Colonic mucosa (tissue), 4 donors: ENCODE measurements around the gene ATP13A2. TPM values are rescaled to one million over a fixed set of nuclear protein-coding genes. Genes with fewer than 3 reads are reported as not detected.

Experiments
- DNase-seq: peaks from one replicate; pipeline ENCODE4 v3.0.0-alpha.2; 2020
- H3K27ac ChIP-seq: fragments of 200-600 bp; one replicate; pipeline ENCODE4 v1.8.0; 2021
- H3K27me3 ChIP-seq: fragments of 200-600 bp; one replicate; pipeline ENCODE4 v1.8.0; 2021
- H3K36me3 ChIP-seq: fragments of 200-600 bp; one replicate; pipeline ENCODE4 v1.8.0; 2021
- H3K4me1 ChIP-seq: fragments of 200-600 bp; one replicate; pipeline ENCODE4 v1.8.0; 2021; ENCODE audit warnings: mild to moderate bottlenecking
- H3K4me3 ChIP-seq: fragments of 200-600 bp; one replicate; pipeline ENCODE4 v1.8.0; 2021
- H3K9ac ChIP-seq, 2 donors: one replicate each; pipeline ENCODE4 v1.7.0; 2013; ENCODE audit warnings: control low read depth in 2 of 2, low read depth in 2 of 2, low read length in 2 of 2
- H3K9me3 ChIP-seq: fragments of 200-600 bp; one replicate; pipeline ENCODE4 v1.8.0; 2021
- CTCF ChIP-seq: fragments of 200-600 bp; IDR thresholded peaks from one replicate; pipeline ENCODE4 v1.8.0; 2022; ENCODE audit warnings: antibody characterized with exemption, mild to moderate bottlenecking
- intact Hi-C: fragments of 100-400 bp; cut with DNase I; formaldehyde crosslinking; loops from one replicate; pipeline ENCODE4 v1.14.1; 2022
- total RNA-seq, 2 donors: library from RNA; stranded (reverse); fragmentation: NEBNext Ultra II Directional in 1 of 2; extraction: Animal tissue kit (Norgen Biotek cat#: 25700) in 1 of 2; gene quantifications; one replicate each; pipeline ENCODE4 v1.2.1, GENCODE V29; 2021
- donor health status: healthy.
- donor health status: DM: no; HTN: no; CAD: no.
- donor health status: DM: no; HTN: no; CAD: no.

ATP13A2 gene
- total RNA-seq, 2 donors from 2014 or later, result 55.3 to 111 TPM

GRCh38 chr1:17055801-17056200, 44.1 kb upstream of the ATP13A2 start:
- no peak overlapping the region for H3K9ac ChIP-seq
- no peak for TF ChIP-seq CTCF
- peaks cover 9% of the 10 kb centered on the region for H3K4me1 ChIP-seq
- H3K36me3 ChIP-seq, result no peaks in the 10 kb centered on the region
- H3K27me3 ChIP-seq, result no peaks in the 10 kb centered on the region
- H3K4me3 ChIP-seq, result no peak overlapping the region
- no peaks in the 10 kb centered on the region for H3K9me3 ChIP-seq
- DNase-seq, result no peak
- intact Hi-C loops, result loop anchor here (5.0 kb wide), 1 partner anchor 182 kb away; no protein-coding TSS in a partner anchor
- H3K27ac ChIP-seq, result no peak overlapping the region

- Histone ChIP-seq H3K4me3 (peak within 1 kb of the TSS; percentile 64), H3K27me3 (no peaks in the 10 kb centered on the region), H3K4me1 (peaks cover 9% of the 10 kb centered on the region), H3K27ac (peak within 1 kb of the TSS; percentile 68), H3K36me3 (no peaks in the 10 kb centered on the region), H3K9me3 (no peaks in the 10 kb centered on the region), H3K9ac (peak within 1 kb of the TSS; percentile 85 to 97)
- intact Hi-C loops, result no loop called here
- TF ChIP-seq CTCF, result no peak
- peak; percentile 99 for DNase-seq
Observed at GRCh38 chr1:17053685-17054410, 42.1 kb upstream of the ATP13A2 start, which contains the start of gene SDHB. SDHB (minus strand) TSS chr1:17054032; CDS start chr1:17054019, 13 bp downstream.

DNA sequence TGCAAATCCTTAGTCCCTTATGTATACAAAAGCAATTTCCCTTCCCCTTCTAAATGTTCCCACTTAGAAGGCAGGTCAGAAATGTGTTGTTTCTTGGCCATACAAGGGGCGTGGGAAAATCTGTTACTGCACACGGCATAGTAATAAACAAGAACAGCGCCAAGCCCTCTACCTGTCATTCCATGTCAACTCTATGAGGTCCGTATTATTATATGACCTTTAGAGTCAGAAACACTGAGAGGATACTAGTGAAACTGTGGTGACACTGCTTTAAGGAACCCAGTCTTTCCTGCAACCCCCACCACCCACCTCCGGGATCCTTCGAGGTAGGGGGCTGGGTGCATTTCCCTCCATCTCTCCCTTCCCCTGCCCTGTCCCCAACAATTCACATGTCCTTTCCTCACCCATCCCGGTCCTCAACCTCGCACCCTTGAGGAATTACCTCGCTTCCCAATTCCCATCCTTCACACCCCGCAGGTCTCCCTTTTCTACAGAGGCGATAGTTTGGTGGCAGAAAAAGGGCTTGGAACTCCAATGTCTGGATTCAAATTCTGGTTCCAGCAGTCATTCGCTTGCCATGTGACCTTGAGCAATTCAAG, 41.5 kb upstream of the ATP13A2 start:
- intact Hi-C loops, result no loop called here
- H3K9ac ChIP-seq, result peak overlapping the region; percentile 85 to 97
- no peaks in the 10 kb centered on the region for H3K36me3 ChIP-seq
- H3K27me3 ChIP-seq, result no peaks in the 10 kb centered on the region
- H3K9me3 ChIP-seq, result no peaks in the 10 kb centered on the region
- H3K27ac ChIP-seq, result peak overlapping the region; percentile 68
- H3K4me1 ChIP-seq, result peaks cover 9% of the 10 kb centered on the region
- TF ChIP-seq CTCF, result no peak
- peak overlapping the region; percentile 64 for H3K4me3 ChIP-seq
- no peak for DNase-seq

- Histone ChIP-seq H3K9ac (peak overlapping the region in 1 of 2 donors; percentile 97), H3K27me3 (no peaks in the 10 kb centered on the region), H3K4me3 (peak overlapping the region; percentile 64), H3K4me1 (peaks cover 9% of the 10 kb centered on the region), H3K9me3 (no peaks in the 10 kb centered on the region), H3K36me3 (no peaks in the 10 kb centered on the region), H3K27ac (peak overlapping the region; percentile 68)
- no peak for TF ChIP-seq CTCF
- DNase-seq, result no peak
- intact Hi-C loops, result no loop called here
Observed at GRCh38 chr1:17052641-17053040, 40.9 kb upstream of the ATP13A2 start.

DNA sequence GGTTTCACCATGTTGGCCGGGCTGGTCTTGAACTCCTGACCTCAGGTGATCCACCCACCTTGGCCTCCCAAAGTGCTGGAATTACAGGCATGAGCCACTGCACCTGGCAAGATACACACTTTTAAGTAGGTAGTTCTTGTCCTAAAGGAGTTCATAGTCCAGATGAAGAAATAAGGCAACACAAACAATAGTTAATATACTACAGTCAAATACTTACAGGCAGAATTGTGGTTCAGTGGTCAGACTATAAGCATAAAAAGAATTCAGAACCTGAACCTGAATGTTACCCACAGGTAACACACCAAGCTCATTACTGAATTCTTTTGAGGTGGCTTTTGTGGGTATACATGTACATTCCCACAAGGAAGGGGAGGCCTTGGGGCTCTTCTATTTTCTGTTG, 40.3 kb upstream of the ATP13A2 start:
- H3K9ac ChIP-seq, result peak overlapping the region in 1 of 2 donors; percentile 97
- H3K36me3 ChIP-seq, result no peaks in the 10 kb centered on the region
- H3K9me3 ChIP-seq, result no peaks in the 10 kb centered on the region
- H3K4me3 ChIP-seq, result no peak overlapping the region
- no peaks in the 10 kb centered on the region for H3K27me3 ChIP-seq
- no peak for TF ChIP-seq CTCF
- no peak for DNase-seq
- H3K27ac ChIP-seq, result no peak overlapping the region
- H3K4me1 ChIP-seq, result peaks cover 9% of the 10 kb centered on the region
- intact Hi-C loops, result no loop called here
